H1 (cell line): ENCODE data around the gene ALOX5. TPM values are rescaled to one million over a fixed set of nuclear protein-coding genes. Genes with fewer than 3 reads are reported as not detected.

Experiments
- CTCF ChIA-PET: fragments of 300-600 bp; sonication (Branson Sonifier 250); formaldehyde crosslinking; loops from one replicate; lab custom pipeline; 2021; ENCODE audit not compliant: partially characterized antibody; lab: Charles Lee
- POLR2A ChIA-PET: fragments of 300-600 bp; sonication (Branson Sonifier 250); formaldehyde crosslinking; loops from one replicate; lab custom pipeline; 2021; ENCODE audit warnings: inconsistent platforms; ENCODE audit not compliant: partially characterized antibody; lab: Charles Lee
- DNase-seq, 2 experiments: peaks; one replicate each; pipeline versions ENCODE4 v3.0.0 to v3.0.0-alpha.2; 2010 to 2022; ENCODE audit warnings: low spot score in 2 of 2, low read depth in 1 of 2, mixed read lengths in 1 of 2
- FAIRE-seq: peaks from 2 replicates; lab custom pipeline; 2011; peaks lifted over from hg19 to GRCh38; lab: Jason Lieb, UNC
- H2AFZ ChIP-seq: 2 replicates; pipeline ENCODE4 v1.8.1; 2012; ENCODE audit warnings: low read length, inconsistent platforms
- H2AK5ac ChIP-seq: 2 replicates; pipeline ENCODE4 v1.6.1; 2013; ENCODE audit warnings: low read depth, low read length
- H2BK120ac ChIP-seq: replicated peaks from 2 replicates; pipeline ENCODE3; 2013; ENCODE audit warnings: low read depth, low read length, inconsistent platforms
- H2BK12ac ChIP-seq: 2 replicates; pipeline ENCODE4 v1.6.1; 2013; ENCODE audit warnings: low read depth, low read length
- H2BK15ac ChIP-seq: 2 replicates; pipeline ENCODE4 v1.6.1; 2013; ENCODE audit warnings: low read length
- H2BK20ac ChIP-seq: 2 replicates; pipeline ENCODE4 v1.6.1; 2013; ENCODE audit warnings: low read length
- H2BK5ac ChIP-seq: 2 replicates; pipeline ENCODE4 v1.6.1; 2013; ENCODE audit warnings: low read depth, low read length
- H3K14ac ChIP-seq: 2 replicates; pipeline ENCODE4 v1.6.1; 2013; ENCODE audit warnings: inconsistent platforms; ENCODE audit not compliant: insufficient read length
- H3K18ac ChIP-seq: 2 replicates; pipeline ENCODE4 v1.6.1; 2013; ENCODE audit warnings: low read length; ENCODE audit errors: extremely low read depth
- H3K23ac ChIP-seq: 2 replicates; pipeline ENCODE4 v1.6.1; 2013; ENCODE audit warnings: inconsistent platforms; ENCODE audit not compliant: insufficient read length
- H3K23me2 ChIP-seq: 2 replicates; pipeline ENCODE4 v1.6.1; 2013; ENCODE audit warnings: low read depth, low read length
- H3K27ac ChIP-seq: 2 replicates; pipeline ENCODE4 v1.6.1; 2011; ENCODE audit warnings: low read depth, low read length, inconsistent platforms
- H3K27me3 ChIP-seq, 4 experiments: replicated peaks in 1 of 4; 1 replicate in 1 of 4; 2 replicates in 3 of 4; pipeline versions ENCODE4 v1.6.1 to v1.8.1; 2011 to 2013; ENCODE audit warnings: low read length in 3 of 4, mild to moderate bottlenecking in 3 of 4, inconsistent platforms in 2 of 4, mixed read lengths in 2 of 4, moderate library complexity in 1 of 4; ENCODE audit not compliant: control insufficient read depth in 3 of 4, insufficient read depth in 3 of 4; ENCODE audit errors: extremely low read depth in 1 of 4
- H3K36me3 ChIP-seq, 4 experiments: 2 replicates each; pipeline versions ENCODE4 v1.6.1 to v1.8.1; 2011 to 2013; ENCODE audit warnings: mild to moderate bottlenecking in 4 of 4, low read length in 3 of 4, moderate library complexity in 2 of 4, control low read depth in 1 of 4, inconsistent platforms in 1 of 4; ENCODE audit not compliant: insufficient read depth in 4 of 4, control insufficient read depth in 2 of 4
- H3K4ac ChIP-seq: replicated peaks from 2 replicates; pipeline ENCODE3; 2013; ENCODE audit warnings: low read length, low read depth, mixed read lengths, inconsistent platforms; ENCODE audit not compliant: insufficient read length
- H3K4me1 ChIP-seq, 4 experiments: replicated peaks in 1 of 4; 1 replicate in 1 of 4; 2 replicates in 3 of 4; pipeline versions ENCODE4 v1.6.1 to v1.8.1; 2011 to 2013; ENCODE audit warnings: low read length in 3 of 4, inconsistent platforms in 2 of 4, mixed read lengths in 1 of 4; ENCODE audit not compliant: insufficient read depth in 4 of 4, control insufficient read depth in 3 of 4
- H3K4me2 ChIP-seq, 2 experiments: 2 replicates each; pipeline versions ENCODE4 v1.6.1 to v1.8.1; 2011 to 2013; ENCODE audit warnings: low read depth in 2 of 2, low read length in 2 of 2, control low read depth in 1 of 2, inconsistent platforms in 1 of 2, mild to moderate bottlenecking in 1 of 2; ENCODE audit not compliant: insufficient read depth in 1 of 2
- H3K4me3 ChIP-seq, 4 experiments: fragments of 200-600, 300-600 bp in 1 of 4; sonication (generic), shearing (Covaris generic), sonication (Bioruptor Twin) in 1 of 4; 2 replicates each; pipeline versions ENCODE4 v1.5.1 to v1.8.1; 2011 to 2016; ENCODE audit warnings: low read length in 4 of 4, low read depth in 3 of 4, control low read depth in 2 of 4, inconsistent platforms in 2 of 4, mild to moderate bottlenecking in 2 of 4, mixed read lengths in 1 of 4, moderate library complexity in 1 of 4; ENCODE audit not compliant: insufficient read depth in 2 of 4; ENCODE audit errors: extremely low read depth in 1 of 4
- H3K56ac ChIP-seq: replicated peaks from 2 replicates; pipeline ENCODE3; 2013; ENCODE audit warnings: low read depth, mild to moderate bottlenecking, mixed read lengths, low read length, inconsistent platforms; ENCODE audit not compliant: insufficient read length
- H3K79me1 ChIP-seq: 2 replicates; pipeline ENCODE4 v1.6.1; 2013; ENCODE audit warnings: low read depth, low read length, control low read depth
- H3K79me2 ChIP-seq, 2 experiments: 2 replicates each; pipeline versions ENCODE4 v1.6.1 to v1.8.1; 2012 to 2013; ENCODE audit warnings: low read length in 2 of 2, mild to moderate bottlenecking in 2 of 2, inconsistent platforms in 1 of 2; ENCODE audit not compliant: insufficient read depth in 2 of 2, control insufficient read depth in 1 of 2
- H3K9ac ChIP-seq, 4 experiments: replicated peaks in 1 of 4; 1 replicate in 1 of 4; 2 replicates in 3 of 4; pipeline versions ENCODE4 v1.6.1 to v1.8.1; 2011 to 2013; ENCODE audit warnings: low read depth in 3 of 4, low read length in 3 of 4, control low read depth in 2 of 4, mild to moderate bottlenecking in 2 of 4, moderate library complexity in 2 of 4, inconsistent platforms in 1 of 4; ENCODE audit errors: extremely low read depth in 1 of 4
- H3K9me3 ChIP-seq, 2 experiments: 2 replicates each; pipeline versions ENCODE4 v1.6.1 to v1.8.1; 2012 to 2013; ENCODE audit warnings: mild to moderate bottlenecking in 2 of 2, moderate library complexity in 2 of 2, control low read depth in 1 of 2, inconsistent platforms in 1 of 2, low read depth in 1 of 2, low read length in 1 of 2, mixed read lengths in 1 of 2; ENCODE audit not compliant: insufficient read depth in 2 of 2
- H4K20me1 ChIP-seq, 2 experiments: replicated peaks in 1 of 2; 2 replicates each; pipeline versions ENCODE3 to v1.8.1; 2011 to 2013; ENCODE audit warnings: inconsistent platforms in 2 of 2, low read length in 2 of 2, mild to moderate bottlenecking in 1 of 2; ENCODE audit not compliant: insufficient read depth in 2 of 2, control insufficient read depth in 1 of 2
- H4K5ac ChIP-seq: 2 replicates; pipeline ENCODE4 v1.6.1; 2013; ENCODE audit warnings: low read length, low read depth, mixed read lengths, inconsistent platforms; ENCODE audit not compliant: insufficient read length
- H4K8ac ChIP-seq: 2 replicates; pipeline ENCODE4 v1.8.0; 2013; ENCODE audit warnings: mild to moderate bottlenecking, moderate library complexity, low read length, inconsistent platforms; ENCODE audit not compliant: insufficient read depth; ENCODE audit errors: extremely low read depth
- H4K91ac ChIP-seq: replicated peaks from 2 replicates; pipeline ENCODE3; 2013; ENCODE audit warnings: low read length, mixed read lengths, inconsistent platforms; ENCODE audit not compliant: insufficient read length
- ASH2L ChIP-seq: fragments of 200-600, 300-600 bp; sonication (generic); IDR thresholded peaks from one replicate; pipeline ENCODE4 v1.7.1; 2017; ENCODE audit warnings: low read length
- CHD2 ChIP-seq: IDR thresholded peaks from 2 replicates; pipeline ENCODE4 v1.6.1; 2012; ENCODE audit warnings: low read length, improper control_type of control experiment
- EGR1 ChIP-seq: IDR thresholded peaks from 2 replicates; pipeline ENCODE4 v1.6.1; 2011; ENCODE audit warnings: low read depth, low read length, borderline replicate concordance
- JUND ChIP-seq: IDR thresholded peaks from 2 replicates; pipeline ENCODE4 v1.6.1; 2011; ENCODE audit warnings: mild to moderate bottlenecking, improper control_type of control experiment, low read length
- POLR2AphosphoS5 ChIP-seq: IDR thresholded peaks from 2 replicates; pipeline ENCODE4 v1.6.1; 2011; ENCODE audit warnings: low read depth, low read length
- RBBP5 ChIP-seq: IDR thresholded peaks from 2 replicates; pipeline ENCODE4 v1.7.1; 2012; ENCODE audit warnings: low read depth, mild to moderate bottlenecking, inconsistent platforms, low read length, moderate library complexity, borderline replicate concordance
- SIRT6 ChIP-seq: IDR thresholded peaks from one replicate; pipeline ENCODE4 v1.7.1; 2012; ENCODE audit warnings: low read length, inconsistent platforms
- SIX5 ChIP-seq: IDR thresholded peaks from 2 replicates; pipeline ENCODE4 v1.6.1; 2011; ENCODE audit warnings: mild to moderate bottlenecking, low read depth, low read length
- SRF ChIP-seq: IDR thresholded peaks from 2 replicates; pipeline ENCODE4 v1.6.1; 2011; ENCODE audit warnings: mild to moderate bottlenecking, low read depth, low read length, moderate library complexity
- TAF1 ChIP-seq: IDR thresholded peaks from 2 replicates; pipeline ENCODE4 v1.6.1; 2011; ENCODE audit warnings: mild to moderate bottlenecking, low read depth, low read length
- TCF12 ChIP-seq: IDR thresholded peaks from 2 replicates; pipeline ENCODE4 v1.6.1; 2011; ENCODE audit warnings: low read depth, mild to moderate bottlenecking, low read length
- YY1 ChIP-seq: IDR thresholded peaks from 2 replicates; pipeline ENCODE4 v1.6.1; 2011; ENCODE audit warnings: low read depth, mild to moderate bottlenecking, low read length
- WGBS, 2 experiments: shearing (Covaris generic) in 1 of 2; methylation state at CpG; one replicate each; pipeline versions ENCODE4 v1.1.6 to v1.1.7; 2013 to 2015; ENCODE audit warnings: low lambda C conversion rate in 2 of 2, mixed read lengths in 2 of 2, inconsistent platforms in 1 of 2, low coverage in 1 of 2, missing lambda C conversion rate in 1 of 2; ENCODE audit not compliant: insufficient replicate concordance in 2 of 2, insufficient coverage in 1 of 2, insufficient read length in 1 of 2; ENCODE audit errors: extremely low coverage in 1 of 2, missing lambda C conversion rate in 1 of 2; 5-methylcytosine and 5-hydroxymethylcytosine counted together
- polyA plus RNA-seq, 7 experiments: library from polyadenylated mRNA; depleted of rRNA in 3 of 7; stranded (reverse) in 5 of 7; unstranded in 2 of 7; fragments of >200 nt in 5 of 7; fragments of 200-250 nt in 2 of 7; gene quantifications; 1 replicate in 5 of 7; 2 replicates in 1 of 7; 4 replicates in 1 of 7; pipeline versions ENCODE4 v1.2.1 to v1.2.3, GENCODE V29; 2011 to 2013; ENCODE audit warnings: missing spikeins in 2 of 7, mixed read lengths in 2 of 7
- total RNA-seq: library from RNA; stranded (reverse); fragmentation: NEBNext Ultra II Directional; extraction: Animal tissue kit (Norgen Biotek cat#: 25700); gene quantifications from 2 replicates; pipeline ENCODE4 v1.2.1, GENCODE V29; 2021
- TF ChIP-seq, protein P1 (sequence below): IDR thresholded peaks from 2 replicates; pipeline ENCODE4 v1.6.1; 2011; ENCODE audit warnings: low read length, improper control_type of control experiment

Gene ALOX5
- total and polyA plus RNA-seq, 2 of the 8 experiments (the other 6 are each of a cell fraction or from before 2014, with no cell fraction given) = 1.6 to 3.8 TPM

- H2AFZ ChIP-seq = no peak overlapping the region
- FAIRE-seq = no peak
- H4K8ac ChIP-seq = no peak overlapping the region
- H3K79me2 ChIP-seq = no peaks in the 10 kb centered on the region
- H3K27ac ChIP-seq = no peak overlapping the region
- H3K27me3 ChIP-seq = no peaks in the 10 kb centered on the region
- no peaks in the 10 kb centered on the region for H4K20me1 ChIP-seq
- H3K4me3 ChIP-seq = no peak overlapping the region
- H3K4me1 ChIP-seq = no peaks in the 10 kb centered on the region
- no peak overlapping the region for H4K5ac ChIP-seq
- H3K36me3 ChIP-seq = no peaks in the 10 kb centered on the region
- 85% methylated on average over 10 of the region's 13 CpGs; no CpG with 5 or more reads in 1 of the 2 experiments for WGBS, 2 experiments
- POLR2A ChIA-PET = no interaction called here
- CTCF ChIA-PET = interaction anchor here (0.6 to 2.3 kb wide), 8 partner anchors 8 to 235 kb away, joined by 3 to 13 read pairs (median 4); no protein-coding TSS in a partner anchor
- peak overlapping the region; percentile 46; the same call in 1 of the 2 replicates for H2BK15ac ChIP-seq
- H2BK20ac ChIP-seq = no peak overlapping the region
- no peaks in the 10 kb centered on the region for H3K23me2 ChIP-seq
- H3K9ac ChIP-seq = no peak overlapping the region
- no peak overlapping the region for H3K56ac ChIP-seq
- no peak overlapping the region for H3K14ac ChIP-seq
- H3K4ac ChIP-seq = no peak overlapping the region
- H3K79me1 ChIP-seq = no peaks in the 10 kb centered on the region
- H4K91ac ChIP-seq = no peak overlapping the region
- no peak overlapping the region for H2AK5ac ChIP-seq
- H3K23ac ChIP-seq = no peak overlapping the region
- peak overlapping the region; percentile 60; the same call in 1 of the 2 replicates for H2BK12ac ChIP-seq
- no peak overlapping the region for H3K4me2 ChIP-seq
- no peak overlapping the region for H3K18ac ChIP-seq
- no peak overlapping the region for H2BK120ac ChIP-seq
- H3K9me3 ChIP-seq = no peaks in the 10 kb centered on the region
- no peak overlapping the region for H2BK5ac ChIP-seq
- DNase-seq = no peak
- TF ChIP-seq, protein P1, sequence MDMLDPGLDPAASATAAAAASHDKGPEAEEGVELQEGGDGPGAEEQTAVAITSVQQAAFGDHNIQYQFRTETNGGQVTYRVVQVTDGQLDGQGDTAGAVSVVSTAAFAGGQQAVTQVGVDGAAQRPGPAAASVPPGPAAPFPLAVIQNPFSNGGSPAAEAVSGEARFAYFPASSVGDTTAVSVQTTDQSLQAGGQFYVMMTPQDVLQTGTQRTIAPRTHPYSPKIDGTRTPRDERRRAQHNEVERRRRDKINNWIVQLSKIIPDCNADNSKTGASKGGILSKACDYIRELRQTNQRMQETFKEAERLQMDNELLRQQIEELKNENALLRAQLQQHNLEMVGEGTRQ = no peak
- TF ChIP-seq RBBP5 = no peak
- no peak for TF ChIP-seq YY1
- no peak for TF ChIP-seq TAF1
- TF ChIP-seq SIRT6 = no peak
- no peak for TF ChIP-seq EGR1
- no peak for TF ChIP-seq SRF
- no peak for TF ChIP-seq CHD2
- no peak for TF ChIP-seq TCF12
- no peak for TF ChIP-seq POLR2AphosphoS5
- TF ChIP-seq JUND = no peak
- no peak for TF ChIP-seq ASH2L
- no peak for TF ChIP-seq SIX5
Observed at GRCh38 chr10:45441239-45442190, 67.5 kb downstream of the ALOX5 start.
